Activated CD8-positive, alpha-beta memory T cell treated with anti-CD3 and anti-CD28 coated beads for 48 hours (primary cell): Measurements from ENCODE around the gene PITPNC1.
"Not testable (repeated sequence)": the region's sequence is repeated elsewhere in the genome, so short reads cannot be mapped to it uniquely, and the experiment has no call there.

Experiments used
- DNase-seq, 3 experiments: peaks; one replicate each; pipeline ENCODE4 v3.0.0-alpha.2; 2020; ENCODE audit warnings: low read depth in 2 of 3, low spot score in 2 of 3

Gene PITPNC1

GRCh38 chr17:67712375-67712774 lies 335.3 kb downstream of the PITPNC1 start:
- DNase-seq, result no peak

- no peak for DNase-seq
Observed at GRCh38 chr17:67713169-67713568, 336.1 kb downstream of the PITPNC1 start.

GRCh38 chr17:67716405-67716798 lies 339.3 kb downstream of the PITPNC1 start:
- DNase-seq, result no peak

- DNase-seq, result no peak
Observed at GRCh38 chr17:67717192-67717623, 340.1 kb downstream of the PITPNC1 start.

GRCh38 chr17:67717624-67718324 lies 340.7 kb downstream of the PITPNC1 start, which contains the start of gene NOL11:
Gene NOL11 (plus strand): TSS chr17:67717936. CDS start chr17:67717948, 12 bp downstream.
- peak; percentile 95 to 99 (median 97) for DNase-seq

GRCh38 chr17:67718325-67718941 lies 341.4 kb downstream of the PITPNC1 start:
- peak in 2 of 3 experiments; percentile 10 to 29 for DNase-seq

GRCh38 chr17:67725373-67725791 lies 348.3 kb downstream of the PITPNC1 start:
- DNase-seq, result no peak

GRCh38 chr17:67725807-67726206 lies 348.7 kb downstream of the PITPNC1 start:
- no peak for DNase-seq

- not testable (repeated sequence) for DNase-seq
Observed at GRCh38 chr17:67727152-67728039, 350.3 kb downstream of the PITPNC1 start.

- no peak for DNase-seq
Observed at GRCh38 chr17:67729903-67730302, 352.8 kb downstream of the PITPNC1 start.

- DNase-seq, result no peak
Observed at GRCh38 chr17:67730731-67731130, 353.6 kb downstream of the PITPNC1 start.

GRCh38 chr17:67733449-67733848 lies 356.4 kb downstream of the PITPNC1 start:
- DNase-seq, result no peak

- no peak for DNase-seq
Observed at GRCh38 chr17:67737145-67737544, 360.1 kb downstream of the PITPNC1 start.

GRCh38 chr17:67742025-67742424 lies 364.9 kb downstream of the PITPNC1 start:
- no peak for DNase-seq
